H9 (cell line): ENCODE results near the gene TCOF1. TPM values are rescaled to one million over a fixed set of nuclear protein-coding genes. Genes with fewer than 3 reads are reported as not detected.

Source experiments
- DNase-seq: peaks from one replicate; pipeline ENCODE4 v3.0.0-alpha.2; 2017
- H2AFZ ChIP-seq: one replicate; pipeline ENCODE4 v1.6.1; 2013; ENCODE audit warnings: mild to moderate bottlenecking, low read length, control low read depth, moderate library complexity
- H2AK5ac ChIP-seq: 2 replicates; pipeline ENCODE4 v1.6.1; 2013; ENCODE audit warnings: low read length, control low read depth, mixed read lengths; ENCODE audit not compliant: insufficient read length
- H2BK120ac ChIP-seq: one replicate; pipeline ENCODE4 v1.6.1; 2013; ENCODE audit warnings: low read depth, mild to moderate bottlenecking, low read length, control low read depth, inconsistent platforms; ENCODE audit not compliant: poor library complexity, severe bottlenecking
- H2BK12ac ChIP-seq: 2 replicates; pipeline ENCODE4 v1.6.1; 2013; ENCODE audit warnings: low read length, control low read depth, mixed read lengths, low read depth; ENCODE audit not compliant: insufficient read length
- H2BK15ac ChIP-seq: 2 replicates; pipeline ENCODE4 v1.6.1; 2013; ENCODE audit warnings: low read depth, low read length, control low read depth
- H2BK20ac ChIP-seq: one replicate; pipeline ENCODE4 v1.6.1; 2013; ENCODE audit warnings: low read depth, mild to moderate bottlenecking, low read length, control low read depth, inconsistent platforms; ENCODE audit not compliant: poor library complexity, severe bottlenecking
- H2BK5ac ChIP-seq: 2 replicates; pipeline ENCODE4 v1.6.1; 2013; ENCODE audit warnings: low read length, control low read depth, mixed read lengths; ENCODE audit not compliant: insufficient read length
- H3K14ac ChIP-seq: 2 replicates; pipeline ENCODE4 v1.6.1; 2013; ENCODE audit warnings: low read length, control low read depth; ENCODE audit not compliant: insufficient read depth
- H3K18ac ChIP-seq: 2 replicates; pipeline ENCODE4 v1.6.1; 2013; ENCODE audit warnings: low read depth, mild to moderate bottlenecking, mixed read lengths, low read length, control low read depth; ENCODE audit not compliant: insufficient read length
- H3K23ac ChIP-seq: 2 replicates; pipeline ENCODE4 v1.6.1; 2013; ENCODE audit warnings: low read length, control low read depth, mixed read lengths, low read depth; ENCODE audit not compliant: insufficient read length
- H3K23me2 ChIP-seq: 2 replicates; pipeline ENCODE4 v1.6.1; 2013; ENCODE audit warnings: low read depth, mild to moderate bottlenecking, mixed read lengths, low read length, control low read depth; ENCODE audit not compliant: insufficient read length, poor library complexity, severe bottlenecking
- H3K27ac ChIP-seq: 2 replicates; pipeline ENCODE4 v1.5.1; 2013; ENCODE audit warnings: low read length, control low read depth, mixed read lengths, low read depth; ENCODE audit not compliant: insufficient read length
- H3K27me3 ChIP-seq: 2 replicates; pipeline ENCODE4 v1.6.1; 2013; ENCODE audit warnings: low read length, control low read depth, inconsistent platforms; ENCODE audit not compliant: insufficient read depth
- H3K4ac ChIP-seq: 2 replicates; pipeline ENCODE4 v1.6.1; 2013; ENCODE audit warnings: low read depth, mild to moderate bottlenecking, control low read depth, inconsistent platforms, low read length, moderate library complexity
- H3K4me1 ChIP-seq: 2 replicates; pipeline ENCODE4 v1.6.1; 2013; ENCODE audit warnings: low read length, control low read depth, inconsistent platforms; ENCODE audit not compliant: insufficient read depth
- H3K4me2 ChIP-seq: 2 replicates; pipeline ENCODE4 v1.6.1; 2013; ENCODE audit warnings: low read length, control low read depth, mixed read lengths; ENCODE audit not compliant: insufficient read length, insufficient read depth
- H3K56ac ChIP-seq: 2 replicates; pipeline ENCODE4 v1.6.1; 2013; ENCODE audit warnings: low read depth, mild to moderate bottlenecking, mixed read lengths, low read length, control low read depth; ENCODE audit not compliant: insufficient read length
- H3K79me1 ChIP-seq: 2 replicates; pipeline ENCODE4 v1.6.1; 2013; ENCODE audit warnings: low read depth, mild to moderate bottlenecking, moderate library complexity, low read length, control low read depth, inconsistent platforms; ENCODE audit not compliant: insufficient read depth, poor library complexity, severe bottlenecking
- H3K79me2 ChIP-seq: 2 replicates; pipeline ENCODE4 v1.6.1; 2013; ENCODE audit warnings: low read length, control low read depth, inconsistent platforms; ENCODE audit not compliant: insufficient read depth
- H3K9ac ChIP-seq: 2 replicates; pipeline ENCODE4 v1.6.1; 2013; ENCODE audit warnings: low read length, control low read depth, mixed read lengths; ENCODE audit not compliant: insufficient read length; ENCODE audit errors: extremely low read depth
- H3K9me3 ChIP-seq: one replicate; pipeline ENCODE4 v1.6.1; 2013; ENCODE audit warnings: low read depth, low read length, inconsistent platforms; ENCODE audit not compliant: control insufficient read depth
- H3T11ph ChIP-seq: one replicate; pipeline ENCODE4 v1.6.1; 2013; ENCODE audit warnings: mild to moderate bottlenecking, low read length, control low read depth, inconsistent platforms
- H4K20me1 ChIP-seq: one replicate; pipeline ENCODE4 v1.6.1; 2013; ENCODE audit not compliant: control insufficient read depth, insufficient read length, insufficient read depth
- H4K5ac ChIP-seq: 2 replicates; pipeline ENCODE4 v1.6.1; 2013; ENCODE audit warnings: low read depth, mild to moderate bottlenecking, mixed read lengths, low read length, control low read depth; ENCODE audit not compliant: insufficient read length
- H4K8ac ChIP-seq: replicated peaks from 2 replicates; pipeline ENCODE4 v1.6.1; 2013; ENCODE audit warnings: low read length, control low read depth, mixed read lengths, low read depth; ENCODE audit not compliant: insufficient read length
- H4K91ac ChIP-seq: 2 replicates; pipeline ENCODE4 v1.6.1; 2013; ENCODE audit warnings: low read depth, mild to moderate bottlenecking, moderate library complexity, mixed read lengths, low read length, control low read depth; ENCODE audit not compliant: insufficient read length
- H3K27ac Mint-ChIP-seq, 3 experiments: 2 replicates in 2 of 3; 3 replicates in 1 of 3; pipeline ENCODE4 v1.8.0; 2020 to 2021; ENCODE audit warnings: mixed read lengths in 3 of 3, mild to moderate bottlenecking in 1 of 3, moderate library complexity in 1 of 3
- H3K27me3 Mint-ChIP-seq: 2 replicates; pipeline ENCODE4 v1.8.0; 2021; ENCODE audit warnings: low read depth, mild to moderate bottlenecking, moderate library complexity, mixed read lengths
- H3K36me3 Mint-ChIP-seq, 3 experiments: 2 replicates in 2 of 3; 3 replicates in 1 of 3; pipeline ENCODE4 v1.8.0; 2020 to 2021; ENCODE audit warnings: low read depth in 3 of 3, mixed read lengths in 3 of 3; ENCODE audit not compliant: insufficient read depth in 1 of 3
- H3K4me1 Mint-ChIP-seq, 2 experiments: 2 replicates each; pipeline ENCODE4 v1.8.0; 2020; ENCODE audit warnings: mixed read lengths in 2 of 2
- H3K4me3 Mint-ChIP-seq, 2 experiments: 2 replicates in 1 of 2; 3 replicates in 1 of 2; pipeline ENCODE4 v1.8.0; 2020 to 2021; ENCODE audit warnings: mild to moderate bottlenecking in 2 of 2, mixed read lengths in 2 of 2, moderate library complexity in 1 of 2
- H3K9me3 Mint-ChIP-seq, 2 experiments: 2 replicates in 1 of 2; 3 replicates in 1 of 2; pipeline ENCODE4 v1.8.0; 2020; ENCODE audit warnings: mild to moderate bottlenecking in 2 of 2, mixed read lengths in 2 of 2, moderate library complexity in 1 of 2
- total RNA-seq: library from RNA; stranded (reverse); gene quantifications from 2 replicates; pipeline ENCODE4 v1.2.1, GENCODE V29; 2021
- TF ChIP-seq, protein P1 (sequence below): fragments of 200-600 bp; sonication (generic); conservative IDR thresholded peaks from 3 replicates; pipeline ENCODE4 v1.8.0; 2021; ENCODE audit warnings: antibody characterized with exemption, mild to moderate bottlenecking

Gene TCOF1
- total RNA-seq, 1 experiment from 2014 or later: 128 TPM

DNA sequence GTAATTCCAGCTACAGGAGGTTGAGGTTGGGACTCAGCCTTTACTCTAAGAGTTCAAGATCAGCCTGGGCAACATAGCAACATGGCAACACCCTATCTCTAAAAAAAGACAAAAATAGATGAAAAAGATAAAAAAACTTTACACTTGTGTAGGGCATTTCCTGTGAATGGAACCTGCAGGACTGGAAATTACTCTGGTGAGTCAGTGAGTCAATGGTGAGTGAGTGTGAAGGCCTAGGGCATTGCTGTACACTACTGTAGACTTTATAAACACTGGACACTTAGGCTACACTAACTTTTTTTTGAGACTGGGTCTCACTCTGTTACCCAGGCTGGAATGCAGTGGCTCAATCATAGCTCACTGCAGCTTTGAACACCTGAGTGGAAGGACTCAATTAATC lies 35.3 kb upstream of the TCOF1 start:
- no peak overlapping the region for H2AK5ac ChIP-seq
- H4K8ac ChIP-seq: no peak overlapping the region
- no peaks in the 10 kb centered on the region for H3K79me2 ChIP-seq
- Mint-ChIP-seq H3K4me3 (no peak overlapping the region), H3K36me3 (no peaks in the 10 kb centered on the region), H3K27ac (no peak overlapping the region), H3K9me3 (no peaks in the 10 kb centered on the region), H3K27me3 (no peaks in the 10 kb centered on the region; the same call in none of the 2 replicates), H3K4me1 (peaks cover 15 to 19% of the 10 kb centered on the region in 2 experiments)
- no peak overlapping the region for H4K5ac ChIP-seq
- 0 out of 2 replicates have a peak, but pooled peaks cover 2% of the 10 kb centered on the region for H3K4me1 ChIP-seq
- DNase-seq: no peak
- no peak overlapping the region for H3T11ph ChIP-seq
- H3K56ac ChIP-seq: no peak overlapping the region
- no peak overlapping the region for H3K27ac ChIP-seq
- no peak overlapping the region for H3K14ac ChIP-seq
- no peak overlapping the region for H2BK20ac ChIP-seq
- no peaks in the 10 kb centered on the region for H3K79me1 ChIP-seq
- H3K4me2 ChIP-seq: no peak overlapping the region
- H3K23me2 ChIP-seq: no peaks in the 10 kb centered on the region
- H4K91ac ChIP-seq: no peak overlapping the region
- H4K20me1 ChIP-seq: no peaks in the 10 kb centered on the region
- no peak overlapping the region for H3K9ac ChIP-seq
- no peak overlapping the region for H2BK12ac ChIP-seq
- H2BK120ac ChIP-seq: no peak overlapping the region
- no peak overlapping the region for H2BK15ac ChIP-seq
- no peaks in the 10 kb centered on the region for H3K9me3 ChIP-seq
- H3K27me3 ChIP-seq: no peaks in the 10 kb centered on the region
- no peak overlapping the region for H2AFZ ChIP-seq
- no peak overlapping the region for H3K4ac ChIP-seq
- H3K23ac ChIP-seq: no peak overlapping the region
- H2BK5ac ChIP-seq: no peak overlapping the region
- no peak overlapping the region for H3K18ac ChIP-seq
- TF ChIP-seq, protein P1, sequence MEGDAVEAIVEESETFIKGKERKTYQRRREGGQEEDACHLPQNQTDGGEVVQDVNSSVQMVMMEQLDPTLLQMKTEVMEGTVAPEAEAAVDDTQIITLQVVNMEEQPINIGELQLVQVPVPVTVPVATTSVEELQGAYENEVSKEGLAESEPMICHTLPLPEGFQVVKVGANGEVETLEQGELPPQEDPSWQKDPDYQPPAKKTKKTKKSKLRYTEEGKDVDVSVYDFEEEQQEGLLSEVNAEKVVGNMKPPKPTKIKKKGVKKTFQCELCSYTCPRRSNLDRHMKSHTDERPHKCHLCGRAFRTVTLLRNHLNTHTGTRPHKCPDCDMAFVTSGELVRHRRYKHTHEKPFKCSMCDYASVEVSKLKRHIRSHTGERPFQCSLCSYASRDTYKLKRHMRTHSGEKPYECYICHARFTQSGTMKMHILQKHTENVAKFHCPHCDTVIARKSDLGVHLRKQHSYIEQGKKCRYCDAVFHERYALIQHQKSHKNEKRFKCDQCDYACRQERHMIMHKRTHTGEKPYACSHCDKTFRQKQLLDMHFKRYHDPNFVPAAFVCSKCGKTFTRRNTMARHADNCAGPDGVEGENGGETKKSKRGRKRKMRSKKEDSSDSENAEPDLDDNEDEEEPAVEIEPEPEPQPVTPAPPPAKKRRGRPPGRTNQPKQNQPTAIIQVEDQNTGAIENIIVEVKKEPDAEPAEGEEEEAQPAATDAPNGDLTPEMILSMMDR: no peak
